ENCODE measurements around the gene KIF26A. TPM values are rescaled to one million over a fixed set of nuclear protein-coding genes. Genes with fewer than 3 reads are reported as not detected.
"Not testable (repeated sequence)": the region's sequence is repeated elsewhere in the genome, so short reads cannot be mapped to it uniquely, and the experiment has no call there.

The KIF26A gene
- polyA plus RNA-seq, 4 donors: 10.6 to 21.4 (median 12.5) TPM

GRCh38 chr14:104152686-104153393 lies 14.5 kb downstream of the KIF26A start:
- DNase-seq (ENCODE audit: low read depth in 4 of 4, low spot score in 2 of 4): no peak

- not testable (repeated sequence) for DNase-seq (ENCODE audit: low read depth in 4 of 4, low spot score in 2 of 4)
These were observed 15.0 kb downstream of the KIF26A start for GRCh38 chr14:104153394-104153755.

- DNase-seq (ENCODE audit: low read depth in 4 of 4, low spot score in 2 of 4): no peak
These were observed 15.9 kb downstream of the KIF26A start for GRCh38 chr14:104154246-104154645.

- DNase-seq (ENCODE audit: low read depth in 4 of 4, low spot score in 2 of 4): no peak
These were observed 17.1 kb downstream of the KIF26A start for GRCh38 chr14:104155513-104155912.

GRCh38 chr14:104156142-104156541 lies 17.8 kb downstream of the KIF26A start:
- DNase-seq (ENCODE audit: low read depth in 4 of 4, low spot score in 2 of 4): no peak

- DNase-seq (ENCODE audit: low read depth in 4 of 4, low spot score in 2 of 4): no peak
These were observed 18.9 kb downstream of the KIF26A start for GRCh38 chr14:104157016-104157928.

- no peak for DNase-seq (ENCODE audit: low read depth in 4 of 4, low spot score in 2 of 4)
These were observed 20.7 kb downstream of the KIF26A start for GRCh38 chr14:104158827-104159798.

- no peak for DNase-seq (ENCODE audit: low read depth in 4 of 4, low spot score in 2 of 4)
These were observed 21.6 kb downstream of the KIF26A start for GRCh38 chr14:104159990-104160389.

- DNase-seq (ENCODE audit: low read depth in 4 of 4, low spot score in 2 of 4): no peak
These were observed 23.4 kb downstream of the KIF26A start for GRCh38 chr14:104161602-104162367.

GRCh38 chr14:104162495-104162894 lies 24.1 kb downstream of the KIF26A start:
- no peak for DNase-seq (ENCODE audit: low read depth in 4 of 4, low spot score in 2 of 4)

GRCh38 chr14:104163541-104163940 lies 25.2 kb downstream of the KIF26A start:
- DNase-seq (ENCODE audit: low read depth in 4 of 4, low spot score in 2 of 4): no peak

- no peak for DNase-seq (ENCODE audit: low read depth in 4 of 4, low spot score in 2 of 4)
These were observed 25.7 kb downstream of the KIF26A start for GRCh38 chr14:104164041-104164440.

- DNase-seq (ENCODE audit: low read depth in 4 of 4, low spot score in 2 of 4): no peak
These were observed 26.1 kb downstream of the KIF26A start for GRCh38 chr14:104164512-104164911.

- DNase-seq (ENCODE audit: low read depth in 4 of 4, low spot score in 2 of 4): no peak
These were observed 28.3 kb downstream of the KIF26A start for GRCh38 chr14:104166698-104167097.

GRCh38 chr14:104168603-104169002 lies 30.2 kb downstream of the KIF26A start:
- no peak for DNase-seq (ENCODE audit: low read depth in 4 of 4, low spot score in 2 of 4)

GRCh38 chr14:104169005-104169698 lies 30.8 kb downstream of the KIF26A start:
- no peak for DNase-seq (ENCODE audit: low read depth in 4 of 4, low spot score in 2 of 4)

GRCh38 chr14:104169699-104170479 lies 31.5 kb downstream of the KIF26A start:
- DNase-seq (ENCODE audit: low read depth in 4 of 4, low spot score in 2 of 4): no peak

GRCh38 chr14:104171029-104171697 lies 32.8 kb downstream of the KIF26A start:
- no peak for DNase-seq (ENCODE audit: low read depth in 4 of 4, low spot score in 2 of 4)

Measured in left renal cortex interstitium (tissue), 4 donors.